Measurements from ENCODE around the gene ZBTB20.

ZBTB20 gene

DNA sequence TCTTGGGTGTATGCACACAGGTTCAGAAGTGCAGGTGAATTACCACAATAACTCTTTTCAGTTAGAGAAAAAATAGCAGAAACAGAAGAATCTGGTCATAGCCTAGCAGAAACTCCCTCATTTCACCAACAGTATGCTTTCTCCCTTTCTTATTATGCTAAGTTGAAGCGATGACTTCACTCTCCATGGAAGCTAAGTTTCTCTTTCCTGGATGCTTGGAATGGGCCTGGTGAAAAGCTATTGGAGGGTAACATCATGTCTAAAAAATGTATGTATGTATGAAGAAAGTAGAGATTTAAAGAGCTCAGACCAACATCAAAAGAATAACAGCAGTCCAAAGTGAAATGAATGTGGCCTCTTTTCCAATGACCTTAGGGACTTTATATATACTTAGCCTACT lies 707.8 kb downstream of the ZBTB20 start:
- ATAC-seq (no peak), DNase-seq (no peak)

DNA sequence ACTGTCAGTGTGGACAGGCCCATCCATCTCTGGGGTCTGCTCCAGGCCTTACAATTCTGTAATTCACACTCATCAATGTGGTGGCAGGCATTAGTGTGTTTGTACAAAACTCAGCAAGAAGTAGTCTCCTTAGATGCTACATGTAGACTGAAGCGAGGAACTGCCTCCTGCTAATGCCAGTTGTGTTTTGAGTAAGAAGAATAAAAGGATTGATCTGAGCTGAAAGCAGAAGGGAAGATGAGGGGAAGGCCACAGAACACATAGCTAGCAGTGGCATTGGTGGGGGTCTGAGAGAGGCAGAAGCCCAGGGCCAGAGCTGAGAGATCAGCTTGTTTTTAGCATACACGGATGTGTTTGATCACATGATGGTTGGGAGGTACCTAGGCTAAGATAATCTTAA lies 709.2 kb downstream of the ZBTB20 start:
- DNase-seq: no peak
- no peak for ATAC-seq

- no peak for DNase-seq
- ATAC-seq: no peak
Measured at GRCh38 chr3:114436182-114436581, 710.9 kb downstream of the ZBTB20 start.

- no peak for DNase-seq
- no peak for ATAC-seq
Measured at GRCh38 chr3:114435386-114436115, 711.5 kb downstream of the ZBTB20 start.

GRCh38 chr3:114432310-114432709 lies 714.8 kb downstream of the ZBTB20 start:
- DNase-seq (no peak), ATAC-seq (no peak)

DNA sequence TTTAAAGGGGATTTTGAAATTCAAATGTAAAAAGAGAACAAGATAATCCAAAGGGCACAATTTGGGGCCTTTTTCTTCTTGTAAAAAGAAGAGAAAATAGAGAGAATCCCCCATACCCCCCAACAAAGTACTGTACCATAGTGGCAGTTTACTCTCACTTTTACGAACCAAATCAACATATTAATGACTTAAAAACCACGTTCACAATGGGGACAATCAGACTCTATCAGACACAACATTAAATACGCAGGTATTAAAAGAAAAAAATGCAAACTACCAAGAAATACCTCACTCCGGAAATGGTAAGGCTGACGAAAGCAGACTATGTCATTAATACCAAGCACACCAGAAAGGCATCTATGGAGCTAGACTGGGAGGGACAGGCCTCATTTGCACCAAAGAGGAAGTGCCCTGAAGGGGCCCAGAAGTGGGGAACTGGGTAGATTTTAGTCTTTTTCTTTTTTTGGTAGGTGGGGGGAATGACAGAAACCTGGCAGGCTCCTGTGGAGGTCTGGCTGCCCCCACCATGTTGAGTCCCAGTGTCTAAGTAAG lies 719.0 kb downstream of the ZBTB20 start:
- no peak for DNase-seq
- ATAC-seq: no peak

DNA sequence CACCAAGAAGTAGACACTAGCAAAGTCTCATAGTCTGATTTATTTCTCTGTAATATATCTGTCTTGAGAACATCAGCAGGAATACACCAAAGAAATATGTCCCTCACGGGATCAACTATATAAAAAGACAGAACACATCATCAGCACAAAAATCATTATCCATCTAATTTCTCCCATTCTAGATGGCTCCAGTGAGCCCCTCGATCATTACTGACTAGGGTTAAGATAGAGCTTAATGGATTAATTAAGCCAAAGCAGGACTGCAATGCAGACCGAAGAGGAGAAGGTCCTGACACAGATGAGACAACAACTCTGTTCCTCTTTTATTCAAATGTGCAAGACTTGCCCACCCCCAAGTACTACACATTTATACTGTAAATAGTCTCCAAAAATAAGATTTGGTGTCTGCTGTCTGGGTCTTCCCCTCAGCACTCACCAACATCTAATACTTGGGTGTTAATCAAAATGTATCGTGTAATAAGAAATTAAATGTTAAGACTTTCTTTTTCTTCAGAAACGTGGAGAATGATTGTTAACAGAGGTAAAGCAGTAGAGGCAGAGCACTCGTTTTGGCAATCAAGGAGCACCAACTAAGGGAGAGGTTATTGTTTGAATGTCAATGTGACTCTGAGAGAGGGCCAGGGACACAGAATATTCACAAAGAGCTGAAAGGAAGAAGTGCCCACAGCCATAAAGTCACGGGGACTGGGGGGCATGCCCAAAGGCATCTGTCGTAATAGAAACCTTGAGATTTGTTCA lies 719.6 kb downstream of the ZBTB20 start:
- no peak for DNase-seq
- no peak for ATAC-seq

- no peak for ATAC-seq
- DNase-seq: no peak
Measured at GRCh38 chr3:114424337-114424736, 722.8 kb downstream of the ZBTB20 start.

DNA sequence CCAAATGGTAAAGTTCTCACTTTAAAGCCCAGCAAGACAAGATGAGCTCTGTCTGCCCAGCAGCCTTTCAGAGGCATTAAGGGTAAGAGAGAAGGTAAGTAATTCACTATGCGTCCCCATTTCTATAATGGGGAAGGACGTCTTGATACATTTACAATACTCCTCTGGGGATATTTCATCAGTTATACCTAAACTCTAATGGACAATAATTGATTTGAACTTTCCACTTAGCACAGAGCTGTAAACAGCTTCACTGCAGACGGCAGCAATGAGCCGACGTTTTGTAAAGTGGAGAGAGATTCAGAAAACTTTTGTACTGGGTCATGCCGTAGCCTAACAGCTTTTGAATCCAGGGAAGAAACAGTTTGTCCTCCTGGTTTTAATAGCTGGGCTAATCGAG lies 725.9 kb downstream of the ZBTB20 start:
- DNase-seq: no peak
- ATAC-seq: no peak

DNA sequence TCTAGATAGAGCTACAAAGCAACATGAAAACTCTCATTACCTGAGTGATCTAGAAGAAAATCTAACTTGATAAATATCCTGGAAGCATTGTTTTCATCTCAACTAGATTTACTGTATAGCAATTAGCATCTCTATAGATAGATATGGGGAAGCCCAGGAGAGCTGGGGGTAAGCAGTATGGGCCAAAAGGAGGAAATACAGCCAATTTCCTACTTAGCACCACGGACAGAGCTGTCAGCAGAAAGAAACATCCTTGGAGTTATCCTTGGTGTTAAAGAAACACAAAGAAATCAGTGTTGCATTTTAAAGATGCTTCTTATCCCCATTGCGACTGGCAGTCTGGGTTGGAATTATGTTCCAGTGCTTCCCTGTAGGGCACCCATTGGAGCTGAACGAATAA lies 727.0 kb downstream of the ZBTB20 start:
- DNase-seq (no peak), ATAC-seq (no peak)

DNA sequence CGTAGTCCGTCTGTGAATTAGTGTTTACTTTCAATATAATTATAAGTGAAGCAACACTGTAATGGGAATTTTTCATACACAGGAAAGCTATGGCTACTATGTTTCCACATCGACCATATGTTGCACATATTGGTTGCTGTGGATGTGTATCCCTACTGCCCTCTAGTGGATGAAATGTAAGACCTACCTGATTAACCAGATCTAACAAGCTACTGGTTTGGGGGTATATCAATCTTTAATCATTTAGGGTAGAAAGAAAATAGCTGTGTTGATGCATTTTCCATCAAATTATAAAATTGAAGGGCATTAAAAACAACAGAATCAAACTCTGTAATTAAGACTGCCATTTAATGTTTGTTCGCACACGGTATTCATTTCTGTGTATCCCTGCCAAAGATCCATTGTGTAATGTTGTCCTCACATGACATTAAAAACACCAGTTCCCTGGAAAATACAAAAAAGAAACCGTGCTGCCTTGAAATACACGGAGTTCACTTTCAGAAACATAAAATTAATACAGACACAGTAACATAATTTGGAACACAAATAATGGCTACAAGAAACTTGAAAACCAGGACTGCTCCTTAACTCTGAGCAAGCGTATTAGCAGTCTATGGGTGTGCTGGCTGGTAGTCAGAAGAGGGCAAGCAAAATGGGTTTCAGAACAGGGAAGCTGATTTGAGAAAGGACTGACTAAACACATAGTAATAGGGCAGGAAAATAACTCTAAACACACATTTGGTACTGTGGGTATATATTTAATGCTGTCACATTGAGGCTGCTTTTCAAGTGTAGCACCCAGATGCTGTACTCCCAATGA lies 728.2 kb downstream of the ZBTB20 start:
- DNase-seq (no peak), ATAC-seq (peak; percentile 67)

- ATAC-seq (peak; percentile 90), DNase-seq (no peak)
Measured at GRCh38 chr3:114418107-114418506, 729.0 kb downstream of the ZBTB20 start.

DNA sequence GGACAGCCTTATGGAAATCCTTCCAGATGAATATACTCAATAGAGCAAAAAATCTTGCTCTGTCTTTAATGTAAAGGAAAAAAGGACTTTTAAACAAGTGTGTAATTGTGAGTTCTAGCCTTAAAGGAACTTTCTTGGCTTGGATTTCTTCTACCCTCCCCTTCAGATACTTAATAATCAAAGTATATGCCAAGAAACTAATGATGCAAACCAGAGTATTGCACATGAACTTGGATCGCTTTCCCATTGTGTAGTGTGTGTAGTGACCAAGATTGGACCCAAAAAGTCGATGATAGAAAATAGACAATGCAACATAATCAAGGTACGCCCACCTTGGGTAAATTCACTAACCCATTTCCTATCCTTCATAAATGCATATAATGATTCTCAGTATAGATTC lies 729.4 kb downstream of the ZBTB20 start:
- DNase-seq: no peak
- ATAC-seq: no peak

DNA sequence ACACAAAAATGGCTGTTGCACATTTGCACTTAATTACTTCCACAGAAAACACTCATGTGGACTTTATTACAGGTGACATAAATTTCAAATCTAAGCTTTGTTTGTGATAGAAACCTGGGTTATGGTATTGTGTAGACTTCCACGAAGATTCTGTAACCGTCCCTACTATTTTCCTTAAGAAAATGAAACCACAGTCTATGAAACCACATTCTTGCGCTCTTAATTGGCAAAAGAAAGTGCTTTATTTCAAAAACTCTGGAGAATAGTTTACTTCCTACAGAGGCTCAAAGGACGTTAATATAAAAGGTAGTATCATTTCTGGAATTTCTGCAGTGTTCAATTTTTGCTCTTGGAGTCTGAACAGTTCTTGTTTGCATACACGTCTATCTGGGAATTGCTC lies 729.8 kb downstream of the ZBTB20 start:
- ATAC-seq (no peak), DNase-seq (no peak)

GRCh38 chr3:114411811-114412803 lies 735.0 kb downstream of the ZBTB20 start:
- DNase-seq: peak; percentile 42
- ATAC-seq: peak; percentile 95

DNA sequence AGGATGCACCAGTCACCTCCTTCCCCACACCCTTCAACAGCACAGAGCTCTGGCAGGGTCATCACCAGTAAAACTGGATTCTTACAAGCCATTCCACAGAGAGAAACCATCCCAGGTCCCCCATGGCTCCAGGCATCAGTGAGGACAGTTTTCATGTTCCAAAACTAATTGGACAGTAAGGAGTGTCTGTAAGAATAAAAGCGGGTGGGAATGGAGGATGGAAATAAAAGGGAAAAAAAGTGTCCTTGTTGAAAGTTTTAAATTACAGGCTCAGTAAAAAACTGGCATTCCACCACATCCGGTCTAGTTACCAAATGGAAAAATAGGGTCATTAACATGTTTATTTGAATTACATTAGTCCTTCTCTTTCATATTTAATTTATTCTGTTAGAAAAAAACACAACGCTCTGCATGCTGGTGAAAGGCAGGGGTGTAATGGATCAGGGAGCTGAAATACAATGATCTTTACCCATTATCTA lies 735.9 kb downstream of the ZBTB20 start:
- DNase-seq (no peak), ATAC-seq (no peak)

- ATAC-seq: no peak
Measured at GRCh38 chr3:114408736-114409670, 738.1 kb downstream of the ZBTB20 start.

GRCh38 chr3:114406922-114407321 lies 740.2 kb downstream of the ZBTB20 start:
- DNase-seq: no peak
- ATAC-seq: no peak

More at GRCh38 chr3:114408736-114409670, 738.1 kb downstream of the ZBTB20 start:
- no peak for DNase-seq

GRCh38 chr3:114406286-114406685 lies 740.8 kb downstream of the ZBTB20 start:
- no peak for DNase-seq
- no peak for ATAC-seq

Data from stimulated activated naive CD8-positive, alpha-beta T cell treated with anti-CD3 and anti-CD28 coated beads, Interleukin-15, Interleukin-2, amounts not matched to agents 100 U/mL and 50 U/mL, for 24 hours (primary cell).